NT2/D1 (cell line): ENCODE measurements around the gene DPYSL5.
"Not testable (repeated sequence)": the region's sequence is repeated elsewhere in the genome, so short reads cannot be mapped to it uniquely, and the experiment has no call there.

Experiments
- DNase-seq: peaks from one replicate; pipeline ENCODE4 v3.0.0-alpha.2; 2011; ENCODE audit warnings: low read depth, low spot score
- H3K27me3 ChIP-seq: 2 replicates; pipeline ENCODE4 v1.6.0; 2011; ENCODE audit warnings: mild to moderate bottlenecking; ENCODE audit not compliant: insufficient read length, insufficient read depth
- H3K36me3 ChIP-seq: 2 replicates; pipeline ENCODE4 v1.6.1; 2011; ENCODE audit warnings: mild to moderate bottlenecking, low read length, mixed read lengths; ENCODE audit not compliant: insufficient read depth, insufficient read length
- H3K4me1 ChIP-seq: 2 replicates; pipeline ENCODE4 v1.5.1; 2011; ENCODE audit not compliant: insufficient read depth, insufficient read length
- H3K4me3 ChIP-seq: 2 replicates; pipeline ENCODE4 v1.5.1; 2011; ENCODE audit warnings: low read depth; ENCODE audit not compliant: insufficient read length
- H3K9ac ChIP-seq: 2 replicates; pipeline ENCODE4 v1.6.0; 2011; ENCODE audit warnings: low read depth; ENCODE audit not compliant: insufficient read length
- H3K9me3 ChIP-seq: 2 replicates; pipeline ENCODE4 v1.5.1; 2011; ENCODE audit warnings: mild to moderate bottlenecking, low read length; ENCODE audit not compliant: insufficient read depth
- SUZ12 ChIP-seq: IDR thresholded peaks from 2 replicates; pipeline ENCODE4 v1.6.1; 2011; ENCODE audit not compliant: insufficient read length, insufficient read depth; ENCODE audit errors: extremely low read depth
- YY1 ChIP-seq: IDR thresholded peaks from 2 replicates; pipeline ENCODE4 v1.6.1; 2011; ENCODE audit not compliant: insufficient read length, insufficient read depth
- ZNF274 ChIP-seq: IDR thresholded peaks from 2 replicates; pipeline ENCODE4 v1.6.1; 2011; ENCODE audit warnings: mild to moderate bottlenecking, low read depth, low read length

The DPYSL5 gene

DNA sequence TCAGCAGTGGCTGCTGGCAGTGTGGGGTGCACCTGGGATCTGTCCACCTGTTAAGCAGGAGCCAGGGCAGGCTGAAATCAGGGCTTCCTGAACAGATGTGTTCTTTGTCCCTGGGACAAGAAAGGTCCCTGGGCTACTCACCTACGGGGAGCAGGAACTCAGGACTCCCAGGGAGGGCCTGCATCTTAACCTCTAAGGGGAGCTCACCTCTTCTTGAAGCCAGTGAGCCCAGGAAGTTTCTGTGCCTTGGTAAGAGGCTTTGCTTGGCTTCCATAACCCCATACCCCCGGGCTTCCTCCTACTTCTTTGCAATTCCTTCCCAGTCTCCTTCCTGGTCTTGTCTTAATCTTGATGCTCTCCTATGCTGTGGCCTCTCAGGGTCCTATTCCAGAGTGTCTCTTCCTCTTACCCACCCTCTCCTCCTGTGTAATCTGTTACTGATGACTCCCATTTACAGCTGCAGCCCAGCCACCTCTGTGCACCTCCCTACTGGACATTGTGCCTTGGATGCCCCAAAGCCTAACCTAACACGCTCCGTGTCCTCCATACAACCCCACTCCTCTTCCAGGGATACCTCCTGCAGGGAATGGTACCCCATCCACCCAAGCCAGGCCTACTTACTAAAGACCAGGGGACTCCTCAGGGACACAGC lies 66.9 kb downstream of the DPYSL5 start:
- no peaks in the 10 kb centered on the region for H3K36me3 ChIP-seq
- H3K27me3 ChIP-seq: peaks cover 6% of the 10 kb centered on the region
- no peak overlapping the region for H3K9ac ChIP-seq
- peaks cover 3% of the 10 kb centered on the region; the same call in 1 of the 2 replicates for H3K9me3 ChIP-seq
- peaks cover 19% of the 10 kb centered on the region for H3K4me1 ChIP-seq
- no peak overlapping the region for H3K4me3 ChIP-seq
- TF ChIP-seq SUZ12 (no peak), ZNF274 (no peak), YY1 (no peak)
- DNase-seq: no peak

DNA sequence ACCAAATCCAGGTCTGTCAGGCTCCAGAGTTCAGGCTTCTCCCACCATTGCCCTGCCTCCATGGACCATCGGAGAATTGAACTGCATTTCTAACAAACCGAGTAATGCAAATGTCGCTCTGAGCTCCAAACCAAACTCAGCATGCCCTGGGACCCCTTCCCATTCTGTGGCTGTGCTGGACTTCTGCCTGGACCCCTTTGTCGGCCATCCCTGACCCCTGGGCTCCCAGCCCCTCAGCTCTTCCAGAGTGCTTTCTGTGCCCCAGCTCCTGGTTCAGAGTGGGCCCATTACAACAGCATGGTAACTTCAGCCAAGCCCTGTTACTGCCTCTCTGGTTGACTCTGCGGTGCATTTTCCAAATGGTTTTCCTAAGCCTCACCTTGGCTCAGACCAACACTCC lies 67.4 kb downstream of the DPYSL5 start:
- H3K27me3 ChIP-seq: peaks cover 6% of the 10 kb centered on the region

DNA sequence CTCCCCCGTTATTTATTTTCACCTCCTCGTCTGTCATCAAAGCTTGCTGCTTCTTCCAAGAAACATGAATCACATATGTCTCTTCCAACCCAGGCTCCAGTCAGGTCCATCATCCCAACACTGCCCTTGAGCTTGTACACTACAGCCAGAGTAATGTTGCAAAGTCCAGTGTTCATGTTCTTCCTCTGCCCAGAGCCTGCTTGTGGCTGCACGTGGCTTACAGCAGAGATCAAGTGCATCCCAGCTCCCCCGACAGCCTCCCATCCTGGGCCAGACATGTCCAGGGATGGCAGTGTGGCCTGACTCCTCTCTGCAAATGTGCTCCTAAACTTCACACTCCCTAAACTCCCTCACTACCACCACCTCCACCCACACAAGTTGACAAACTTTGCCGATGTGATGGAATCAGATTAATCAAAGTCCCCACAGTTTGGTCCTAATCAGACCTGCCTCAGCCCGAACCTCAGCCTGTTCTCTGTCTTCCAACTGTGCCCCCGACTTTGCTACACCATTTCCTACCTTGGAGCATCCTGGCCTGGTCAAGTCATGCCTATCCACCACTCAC lies 68.3 kb downstream of the DPYSL5 start:
- Histone ChIP-seq H3K9me3 (no peaks in the 10 kb centered on the region), H3K4me3 (no peak overlapping the region), H3K9ac (no peak overlapping the region), H3K36me3 (no peaks in the 10 kb centered on the region), H3K4me1 (peaks cover 19% of the 10 kb centered on the region), H3K27me3 (peaks cover 6% of the 10 kb centered on the region)
- TF ChIP-seq ZNF274: no peak
- TF ChIP-seq SUZ12: no peak
- no peak for TF ChIP-seq YY1
- no peak for DNase-seq

More for the DNA sequence above, 67.4 kb downstream of the DPYSL5 start:
- DNase-seq: no peak
- H3K9me3 ChIP-seq: no peaks in the 10 kb centered on the region
- no peak overlapping the region for H3K4me3 ChIP-seq
- TF ChIP-seq SUZ12 (no peak), ZNF274 (no peak), YY1 (no peak)
- no peaks in the 10 kb centered on the region for H3K36me3 ChIP-seq
- no peak overlapping the region for H3K9ac ChIP-seq
- peaks cover 19% of the 10 kb centered on the region for H3K4me1 ChIP-seq

DNA sequence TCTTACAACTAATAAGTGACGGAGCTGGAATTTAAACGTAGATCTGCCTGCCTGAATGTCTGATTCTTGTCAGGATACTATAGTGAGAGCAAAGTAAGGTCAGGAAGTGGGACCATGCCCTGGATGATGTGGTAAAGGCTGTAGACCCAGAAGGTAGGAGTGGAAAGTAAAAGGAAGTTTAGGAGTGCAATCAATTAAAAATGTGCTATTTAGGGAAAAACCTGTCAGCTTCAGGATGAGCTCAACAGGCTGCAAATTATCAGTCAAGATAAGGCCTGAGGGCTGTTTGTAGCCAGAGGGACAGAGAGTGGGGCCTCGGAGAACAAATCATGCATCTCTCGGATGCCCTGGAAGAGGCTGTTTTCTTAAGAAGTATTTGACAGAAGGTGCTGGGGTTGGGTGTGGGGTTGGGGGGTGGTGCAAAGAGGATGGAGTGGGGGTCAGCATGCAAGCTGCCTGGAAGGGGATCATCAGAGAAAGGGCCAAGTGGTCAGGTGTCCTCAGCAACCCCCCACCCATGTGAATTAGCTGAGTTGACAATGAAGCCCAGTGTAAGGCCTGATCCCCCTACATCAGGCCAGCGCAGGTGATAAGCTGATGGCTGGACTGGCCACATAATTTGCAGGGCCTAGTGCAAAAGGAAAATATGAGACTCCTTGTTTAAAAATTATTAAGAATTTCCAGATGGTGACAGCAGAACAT lies 69.4 kb downstream of the DPYSL5 start:
- Histone ChIP-seq H3K36me3 (no peaks in the 10 kb centered on the region), H3K9me3 (no peaks in the 10 kb centered on the region), H3K4me3 (no peak overlapping the region), H3K4me1 (peaks cover 12% of the 10 kb centered on the region), H3K9ac (no peak overlapping the region), H3K27me3 (peaks cover 5% of the 10 kb centered on the region)
- DNase-seq: no peak
- no peak for TF ChIP-seq ZNF274
- no peak for TF ChIP-seq SUZ12
- TF ChIP-seq YY1: no peak

DNA sequence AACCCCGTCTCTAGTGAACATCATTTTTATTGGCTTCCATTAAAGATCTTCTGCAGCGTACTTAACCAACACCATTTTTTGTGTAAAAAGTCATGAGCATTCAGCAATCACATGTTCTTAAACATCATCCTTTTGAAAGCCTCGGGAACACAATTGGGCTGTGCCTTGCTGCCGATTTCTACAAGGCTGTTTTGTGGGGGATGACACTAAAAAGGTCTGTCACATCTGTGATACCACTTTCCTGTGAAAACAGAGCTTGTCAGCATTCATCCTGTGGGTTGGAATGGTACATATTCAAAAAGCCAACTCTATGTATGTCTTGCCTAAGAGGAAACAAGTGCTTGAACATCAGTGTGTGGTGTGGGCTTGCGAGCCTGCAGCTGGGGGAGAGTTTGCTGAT lies 73.4 kb downstream of the DPYSL5 start:
- Histone ChIP-seq H3K4me1 (peaks cover 3% of the 10 kb centered on the region), H3K27me3 (no peaks in the 10 kb centered on the region), H3K9ac (no peak overlapping the region), H3K4me3 (no peak overlapping the region), H3K9me3 (no peaks in the 10 kb centered on the region), H3K36me3 (no peaks in the 10 kb centered on the region)
- no peak for TF ChIP-seq YY1
- DNase-seq: no peak

DNA sequence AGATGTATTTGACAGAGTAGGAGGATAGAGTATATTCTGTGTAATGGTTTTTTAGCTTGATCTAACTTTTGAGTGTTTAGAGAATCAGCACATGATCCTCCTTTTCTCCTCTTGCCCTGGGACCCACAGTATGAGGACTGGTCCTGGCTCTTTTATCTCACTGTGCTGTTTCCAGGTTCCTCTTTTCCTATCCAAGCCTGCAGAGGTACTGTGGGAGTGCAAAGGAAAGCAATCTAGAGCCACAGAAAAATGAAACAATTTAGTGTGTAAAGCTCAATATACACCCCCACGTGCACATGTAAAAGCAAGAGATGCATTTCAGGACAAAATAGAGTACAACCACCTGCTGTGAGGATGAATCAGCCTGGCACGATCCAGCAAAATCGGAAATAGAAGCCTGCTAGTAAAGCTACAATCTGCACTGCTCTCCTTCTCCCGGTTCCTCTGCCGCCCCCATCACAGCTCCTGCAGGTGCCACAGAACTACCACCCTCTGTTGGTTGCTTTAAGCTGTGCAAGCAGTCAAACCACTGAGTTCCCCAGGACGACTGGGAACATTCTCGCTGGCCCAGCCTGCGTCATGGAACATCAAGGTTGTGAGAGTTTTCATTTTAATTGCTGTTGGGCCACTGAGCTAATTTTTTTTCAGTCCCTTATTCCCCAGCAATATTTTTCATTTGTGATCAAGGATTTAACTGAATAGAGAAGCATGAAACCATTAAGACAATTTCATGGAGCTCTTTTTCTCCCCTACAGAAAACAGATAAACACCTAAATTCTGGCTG lies 74.7 kb downstream of the DPYSL5 start:
- H3K27me3 ChIP-seq: no peaks in the 10 kb centered on the region
- H3K36me3 ChIP-seq: no peaks in the 10 kb centered on the region
- H3K9ac ChIP-seq: no peak overlapping the region
- no peaks in the 10 kb centered on the region for H3K9me3 ChIP-seq
- no peak for TF ChIP-seq YY1
- TF ChIP-seq ZNF274: no peak
- no peak for TF ChIP-seq SUZ12
- no peak overlapping the region for H3K4me3 ChIP-seq
- H3K4me1 ChIP-seq: peaks cover 3% of the 10 kb centered on the region
- DNase-seq: peak; percentile 57

DNA sequence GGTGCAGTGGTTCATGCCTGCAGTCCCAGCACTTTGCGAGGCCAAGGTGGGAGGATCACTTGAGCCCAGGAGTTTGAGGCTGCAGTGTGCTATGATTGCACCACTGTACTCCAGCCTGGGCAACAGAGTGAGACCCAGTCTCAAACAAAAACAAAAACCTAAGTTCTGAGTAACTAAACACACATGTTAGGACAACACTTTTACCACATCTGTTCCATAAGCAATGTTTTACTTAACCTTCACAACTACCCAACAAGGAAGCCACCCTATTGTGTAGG lies 75.2 kb downstream of the DPYSL5 start:
- H3K9ac ChIP-seq, H3K27me3 ChIP-seq: not testable (repeated sequence)

More for the DNA sequence above, 75.2 kb downstream of the DPYSL5 start:
- not testable (repeated sequence) for DNase-seq, H3K4me1 ChIP-seq, H3K4me3 ChIP-seq, H3K9me3 ChIP-seq, H3K36me3 ChIP-seq
